Measurements from ENCODE around the gene CNTNAP2. TPM values are rescaled to one million over a fixed set of nuclear protein-coding genes. Genes with fewer than 3 reads are reported as not detected.

The CNTNAP2 gene
- total and polyA plus RNA-seq, 2 of the 4 experiments (the other 2 are of a cell fraction): not detected

DNA sequence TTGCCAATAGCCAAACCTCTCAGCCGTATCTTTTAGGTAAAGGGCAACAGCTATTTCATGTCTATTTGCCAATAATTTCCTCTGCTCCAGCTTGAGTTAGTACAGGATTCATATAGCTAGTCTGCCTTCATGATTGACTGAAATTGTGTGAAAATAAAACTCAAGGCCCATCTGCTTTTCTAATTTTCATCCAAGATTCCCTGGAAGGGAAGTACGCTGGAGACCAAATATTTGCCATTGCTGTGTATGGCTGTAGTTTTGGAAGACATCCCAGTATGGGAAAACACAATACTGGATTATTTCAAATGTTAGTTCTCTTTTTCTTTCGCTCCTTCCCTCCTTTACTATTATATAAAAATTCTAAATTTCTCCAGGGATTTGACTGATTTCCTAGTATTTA lies 652.4 kb downstream of the CNTNAP2 start:
- WGBS, 2 experiments (ENCODE audit: extremely low coverage in 2 of 2, insufficient read length in 1 of 2): no CpG with 5 or more reads among the region's 3 CpGs
- H3K18ac ChIP-seq (ENCODE audit: low read depth, low read length): no peak overlapping the region
- no peak overlapping the region for H4K8ac ChIP-seq (ENCODE audit: low read depth in 2 of 2, low read length in 2 of 2)
- CTCF ChIA-PET: no interaction called here
- H3K4ac ChIP-seq (ENCODE audit: low read depth, low read length): no peak overlapping the region
- H3K9me1 ChIP-seq (ENCODE audit: insufficient read depth, low read length): no peaks in the 10 kb centered on the region
- no peak overlapping the region for H3K14ac ChIP-seq (replicated peaks; ENCODE audit: low read depth, low read length)
- H2BK20ac ChIP-seq (ENCODE audit: low read depth, low read length): no peak overlapping the region
- H4K5ac ChIP-seq (ENCODE audit: low read depth, low read length): no peak overlapping the region
- intact Hi-C loops (cut with micrococcal nuclease) (no loop called here), dilution Hi-C loops (cut with HindIII; ENCODE audit: low sequenced_read_pairs, unreplicated experiment) (no loop called here), in situ Hi-C loops (cut with MboI; ENCODE audit: low sequenced_read_pairs) (no loop called here)
- H2BK5ac ChIP-seq (ENCODE audit: low read depth, low read length, poor library complexity, severe bottlenecking): no peak overlapping the region
- POLR2A ChIA-PET (ENCODE audit: unreplicated experiment): no interaction called here
- no peak for DNase-seq
- no peak overlapping the region for H3K4me3 ChIP-seq (ENCODE audit: insufficient read depth, low read depth, low read length)
- H4K20me1 ChIP-seq (ENCODE audit: insufficient read depth, low read length): no peaks in the 10 kb centered on the region
- H3K9ac ChIP-seq (ENCODE audit: low read depth, low read length): no peak overlapping the region
- no peak overlapping the region for H3K56ac ChIP-seq (ENCODE audit: extremely low read depth, insufficient read depth, low read length)
- H2AK9ac ChIP-seq (replicated peaks; ENCODE audit: low read depth, low read length, poor library complexity): no peak overlapping the region
- H4K91ac ChIP-seq (ENCODE audit: insufficient read depth, low read depth, low read length): no peak overlapping the region
- no peaks in the 10 kb centered on the region for H3K79me1 ChIP-seq (ENCODE audit: low read depth in 1 of 2, low read length in 2 of 2)
- H3K9me3 ChIP-seq (ENCODE audit: control insufficient read depth, insufficient read depth, low read length): peaks cover 7% of the 10 kb centered on the region; the same call in 1 of the 2 replicates
- H3K27me3 ChIP-seq (ENCODE audit: control insufficient read depth, insufficient read depth, low read length): no peaks in the 10 kb centered on the region
- no peaks in the 10 kb centered on the region for H3K36me3 ChIP-seq (ENCODE audit: control insufficient read depth, insufficient read depth, low read length)
- no peak overlapping the region for H2AFZ ChIP-seq (replicated peaks; ENCODE audit: low read length, poor library complexity)
- H2BK120ac ChIP-seq (ENCODE audit: low read depth, low read length): no peak overlapping the region
- no peak overlapping the region for H2AK5ac ChIP-seq (ENCODE audit: low read depth, low read length)
- H3K4me2 ChIP-seq (ENCODE audit: low read depth, low read length): no peak overlapping the region
- no peak overlapping the region for H2BK15ac ChIP-seq (ENCODE audit: low read depth, low read length)
- no peaks in the 10 kb centered on the region for H3K4me1 ChIP-seq (ENCODE audit: control insufficient read depth, insufficient read depth, low read length)
- H3K23ac ChIP-seq (ENCODE audit: low read depth, low read length): no peak overlapping the region
- no TSS peak for BruUV-seq (replicated peaks)
- no peak for ATAC-seq (ENCODE audit: low read depth)
- H3K27ac ChIP-seq (ENCODE audit: insufficient read depth, low read length): no peak overlapping the region
- TF ChIP-seq NFE2L2 (IDR thresholded peaks at IDR 0.05; ENCODE audit: low read depth, low read length) (no peak), RAD21 (IDR thresholded peaks at IDR 0.05; ENCODE audit: low read length) (no peak)
